Esophagus muscularis mucosa (tissue), 4 donors: ENCODE results near the gene WDR17. TPM values are rescaled to one million over a fixed set of nuclear protein-coding genes. Genes with fewer than 3 reads are reported as not detected.
A peak's percentile ranks its signal among the peaks of the same experiment; 100 is the strongest.

ENCODE experiments used
- DNase-seq: peaks from one replicate; pipeline ENCODE4 v3.0.0-alpha.2; 2017; ENCODE audit errors: extremely low spot score
- H3K27ac ChIP-seq, 4 donors: fragments of 200-600 bp; sonication (generic); replicated peaks in 1 of 4; 1 replicate in 3 of 4; 2 replicates in 1 of 4; pipeline ENCODE4 v1.5.1; 2016 to 2019; ENCODE audit warnings: mild to moderate bottlenecking in 1 of 4
- H3K27me3 ChIP-seq, 4 donors: fragments of 200-600 bp; sonication (generic); one replicate each; pipeline versions ENCODE4 v1.5.1 to v1.6.0; 2016 to 2019
- H3K36me3 ChIP-seq, 4 donors: fragments of 200-600 bp; sonication (generic); one replicate each; pipeline ENCODE4 v1.5.1; 2016 to 2019
- H3K4me1 ChIP-seq, 4 donors: fragments of 200-600 bp; sonication (generic); one replicate each; pipeline ENCODE4 v1.5.1; 2016 to 2019
- H3K4me3 ChIP-seq, 4 donors: fragments of 200-600 bp; sonication (generic); 1 replicate in 2 of 4; 2 replicates in 2 of 4; pipeline ENCODE4 v1.5.1; 2016 to 2019; ENCODE audit warnings: mild to moderate bottlenecking in 4 of 4, moderate library complexity in 1 of 4
- H3K9me3 ChIP-seq, 4 donors: fragments of 200-600 bp; sonication (generic); 1 replicate in 3 of 4; 2 replicates in 1 of 4; pipeline ENCODE4 v1.5.1; 2016 to 2019
- EP300 ChIP-seq: sonication (generic); formaldehyde crosslinking; IDR thresholded peaks from one replicate; pipeline ENCODE4 v1.6.1; 2017; ENCODE audit warnings: antibody characterized with exemption
- POLR2A ChIP-seq: fragments of 450-650 bp; IDR thresholded peaks from one replicate; pipeline ENCODE4 v1.6.1; 2017; ENCODE audit warnings: antibody characterized with exemption, moderate library complexity, mild to moderate bottlenecking, low read depth
- POLR2AphosphoS5 ChIP-seq, 2 donors: sonication (generic); formaldehyde crosslinking; IDR thresholded peaks; one replicate each; pipeline ENCODE4 v1.6.1; 2017; ENCODE audit warnings: antibody characterized with exemption in 2 of 2
- WGBS: methylation state at CpG from one replicate; pipeline ENCODE4 v1.1.5; 2018; 5-methylcytosine and 5-hydroxymethylcytosine counted together
- intact Hi-C: fragments of 100-400 bp; cut with DNase I; formaldehyde crosslinking; loops from one replicate; pipeline ENCODE4 v1.15.1; 2023
- total RNA-seq, 4 donors: library from RNA; depleted of rRNA; stranded (reverse); fragments of >200 nt; gene quantifications; one replicate each; pipeline versions ENCODE4 v1.1.0 to v1.2.1, GENCODE V29; 2016
- TF ChIP-seq, protein P1 (sequence below), 3 experiments: fragments of 200-600 bp in 2 of 3; fragments of 450-650 bp in 1 of 3; sonication (generic) in 2 of 3; IDR thresholded peaks; one replicate each; pipeline ENCODE4 v1.5.1; 2017 to 2019; ENCODE audit warnings: antibody characterized with exemption in 3 of 3, mild to moderate bottlenecking in 2 of 3, moderate library complexity in 1 of 3

The WDR17 gene
- total RNA-seq, 4 donors from 2014 or later, result 2.8 to 4.8 (median 3.2) TPM

DNA sequence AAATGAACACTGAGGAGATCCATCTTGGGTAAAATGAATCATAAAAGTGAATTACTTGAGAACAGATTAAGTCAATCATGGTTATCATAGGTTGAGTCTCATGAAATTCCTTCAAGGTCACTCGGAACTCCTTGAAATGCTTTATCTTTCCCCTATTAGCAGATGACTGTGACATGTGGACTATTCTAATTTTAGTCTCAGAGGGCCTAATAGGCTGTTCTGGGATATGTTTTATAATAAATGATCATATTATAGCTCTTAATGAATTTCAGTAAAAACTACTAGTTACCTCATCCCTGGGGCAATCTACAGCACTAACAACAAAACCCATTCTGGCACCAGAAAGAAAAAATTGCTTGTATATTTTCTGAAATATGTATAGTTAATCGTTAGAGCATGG lies 85.1 kb downstream of the WDR17 start:
- Histone ChIP-seq H3K9me3 (no peaks in the 10 kb centered on the region), H3K36me3 (no peaks in the 10 kb centered on the region), H3K4me3 (no peak overlapping the region), H3K27me3 (no peaks in the 10 kb centered on the region), H3K27ac (peak overlapping the region in 1 of 4 donors; percentile 37), H3K4me1 (peaks cover 0 to 12% (median 6%) of the 10 kb centered on the region in 4 donors)
- DNase-seq, result no peak
- 41% methylated on average over 2 of the region's 2 CpGs for WGBS
- TF ChIP-seq POLR2A (no peak), EP300 (no peak), POLR2AphosphoS5 (IDR thresholded peaks at IDR 0.05) (no peak)
- TF ChIP-seq, protein P1, sequence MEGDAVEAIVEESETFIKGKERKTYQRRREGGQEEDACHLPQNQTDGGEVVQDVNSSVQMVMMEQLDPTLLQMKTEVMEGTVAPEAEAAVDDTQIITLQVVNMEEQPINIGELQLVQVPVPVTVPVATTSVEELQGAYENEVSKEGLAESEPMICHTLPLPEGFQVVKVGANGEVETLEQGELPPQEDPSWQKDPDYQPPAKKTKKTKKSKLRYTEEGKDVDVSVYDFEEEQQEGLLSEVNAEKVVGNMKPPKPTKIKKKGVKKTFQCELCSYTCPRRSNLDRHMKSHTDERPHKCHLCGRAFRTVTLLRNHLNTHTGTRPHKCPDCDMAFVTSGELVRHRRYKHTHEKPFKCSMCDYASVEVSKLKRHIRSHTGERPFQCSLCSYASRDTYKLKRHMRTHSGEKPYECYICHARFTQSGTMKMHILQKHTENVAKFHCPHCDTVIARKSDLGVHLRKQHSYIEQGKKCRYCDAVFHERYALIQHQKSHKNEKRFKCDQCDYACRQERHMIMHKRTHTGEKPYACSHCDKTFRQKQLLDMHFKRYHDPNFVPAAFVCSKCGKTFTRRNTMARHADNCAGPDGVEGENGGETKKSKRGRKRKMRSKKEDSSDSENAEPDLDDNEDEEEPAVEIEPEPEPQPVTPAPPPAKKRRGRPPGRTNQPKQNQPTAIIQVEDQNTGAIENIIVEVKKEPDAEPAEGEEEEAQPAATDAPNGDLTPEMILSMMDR (IDR thresholded peaks at IDR 0.05), result no peak
- intact Hi-C loops, result loop anchor here (1.0 kb wide), 2 partner anchors 127 to 190 kb away; no protein-coding TSS in a partner anchor

DNA sequence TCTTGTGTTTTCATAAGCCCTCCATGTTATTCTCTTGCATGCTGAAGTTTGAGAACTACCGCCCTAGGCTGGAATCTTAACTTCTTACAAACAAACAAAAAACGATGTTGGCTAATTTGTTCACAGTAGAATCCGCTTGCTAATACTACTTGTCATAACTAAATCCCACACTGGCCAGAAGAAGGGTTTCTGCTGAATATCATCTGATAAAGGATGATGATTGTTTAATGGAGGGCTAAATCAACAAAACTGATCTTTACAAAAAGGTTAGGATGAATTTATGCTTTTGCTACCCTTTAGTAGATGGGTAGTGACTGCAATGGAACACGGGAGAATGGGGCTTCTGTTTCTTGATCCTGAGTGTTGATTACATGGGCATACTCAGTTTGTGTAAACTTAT lies 87.5 kb downstream of the WDR17 start:
- H3K36me3 ChIP-seq, result peaks cover 0 to 3% (median 0%) of the 10 kb centered on the region in 4 donors
- H3K4me3 ChIP-seq, result no peak overlapping the region
- H3K27ac ChIP-seq, result no peak overlapping the region
- TF ChIP-seq POLR2AphosphoS5 (IDR thresholded peaks at IDR 0.05) (no peak), EP300 (no peak), POLR2A (no peak)
- TF ChIP-seq, protein P1 (IDR thresholded peaks at IDR 0.05), result no peak
- H3K9me3 ChIP-seq, result no peaks in the 10 kb centered on the region
- intact Hi-C loops, result no loop called here
- no peak for DNase-seq
- peaks cover 0 to 12% (median 6%) of the 10 kb centered on the region in 4 donors for H3K4me1 ChIP-seq
- 60% methylated on average over 4 of the region's 4 CpGs for WGBS
- H3K27me3 ChIP-seq, result no peaks in the 10 kb centered on the region

DNA sequence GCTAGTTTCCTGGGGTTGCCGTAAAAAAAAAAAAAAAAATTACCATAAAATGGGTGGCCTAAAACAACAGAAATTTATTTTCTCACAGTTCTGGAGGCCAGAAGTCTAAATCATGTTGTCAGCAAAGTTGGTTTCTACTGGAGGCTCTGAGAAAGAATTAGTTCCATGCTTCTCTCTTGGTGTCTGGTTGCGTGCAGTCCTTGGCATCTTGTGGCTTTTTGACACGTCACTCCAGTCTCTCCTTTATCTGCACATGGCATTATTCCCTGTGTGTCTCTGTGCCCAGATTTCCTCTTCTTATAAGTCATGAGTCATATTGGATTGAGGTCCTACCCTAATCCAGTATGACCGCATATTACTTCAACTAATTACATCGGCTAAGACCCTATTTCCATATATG lies 91.0 kb downstream of the WDR17 start:
- Histone ChIP-seq H3K9me3 (no peaks in the 10 kb centered on the region), H3K4me1 (peaks cover 0 to 5% (median 0%) of the 10 kb centered on the region in 4 donors)
- intact Hi-C loops, result no loop called here

DNA sequence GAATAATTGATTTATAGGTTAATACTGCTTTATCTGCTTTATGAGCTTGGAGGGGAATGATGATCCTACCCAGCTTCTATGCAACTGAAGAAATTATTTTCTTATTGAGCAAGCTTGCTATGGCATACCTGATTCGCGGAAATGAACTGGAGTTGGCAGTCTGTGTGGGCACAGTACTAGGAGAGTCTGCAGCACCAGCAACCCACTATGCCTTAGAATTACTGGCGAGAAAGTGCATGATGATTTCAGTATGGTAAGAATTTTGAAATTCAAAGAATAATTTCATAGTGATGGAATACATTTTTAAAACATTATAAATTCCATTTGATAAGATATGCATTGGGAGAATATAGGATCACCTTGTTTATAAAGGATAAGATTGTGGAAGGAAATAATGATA lies 97.4 kb downstream of the WDR17 start:
- DNase-seq, result no peak
- Histone ChIP-seq H3K4me3 (no peak overlapping the region), H3K4me1 (no peaks in the 10 kb centered on the region), H3K27ac (no peak overlapping the region), H3K9me3 (no peaks in the 10 kb centered on the region), H3K27me3 (no peaks in the 10 kb centered on the region), H3K36me3 (peaks cover 0 to 15% (median 0%) of the 10 kb centered on the region in 4 donors)
- 92% methylated on average over 3 of the region's 3 CpGs for WGBS
- intact Hi-C loops, result no loop called here
- TF ChIP-seq POLR2A (no peak), EP300 (no peak), POLR2AphosphoS5 (IDR thresholded peaks at IDR 0.05) (no peak)
- TF ChIP-seq, protein P1 (IDR thresholded peaks at IDR 0.05), result no peak

More for the DNA sequence above, 91.0 kb downstream of the WDR17 start:
- no peaks in the 10 kb centered on the region for H3K27me3 ChIP-seq
- TF ChIP-seq POLR2AphosphoS5 (IDR thresholded peaks at IDR 0.05) (no peak), EP300 (no peak), POLR2A (no peak)
- TF ChIP-seq, protein P1 (IDR thresholded peaks at IDR 0.05), result no peak
- no peak overlapping the region for H3K27ac ChIP-seq
- WGBS, result 93% methylated on average over 5 of the region's 5 CpGs
- H3K36me3 ChIP-seq, result peaks cover 0 to 11% (median 0%) of the 10 kb centered on the region in 4 donors
- DNase-seq, result no peak
- H3K4me3 ChIP-seq, result no peak overlapping the region

DNA sequence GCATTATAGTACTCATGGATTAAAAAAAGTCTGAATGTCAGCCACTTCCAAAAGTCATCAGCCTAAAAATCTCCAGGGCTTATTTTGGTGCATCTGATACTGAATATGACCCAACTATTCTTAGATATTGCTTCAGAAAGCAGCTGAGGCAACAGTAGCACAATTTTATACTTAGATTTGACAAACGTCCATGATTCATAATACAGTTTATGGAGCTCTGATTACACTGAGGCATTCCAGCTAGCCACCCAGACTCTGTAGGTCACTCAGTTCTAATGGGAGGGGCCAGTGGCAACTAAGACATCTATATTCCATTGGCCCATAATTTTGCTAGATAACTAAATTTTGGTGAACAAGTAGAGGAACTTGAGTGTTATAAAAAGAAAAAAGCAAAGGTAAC lies 119.4 kb downstream of the WDR17 start:
- no peaks in the 10 kb centered on the region for H3K27me3 ChIP-seq
- 27% methylated on average over 1 of the region's 1 CpG for WGBS
- no peaks in the 10 kb centered on the region for H3K9me3 ChIP-seq
- H3K4me3 ChIP-seq, result no peak overlapping the region
- no peak overlapping the region for H3K27ac ChIP-seq
- DNase-seq, result no peak
- no peaks in the 10 kb centered on the region for H3K36me3 ChIP-seq
- TF ChIP-seq, protein P1 (IDR thresholded peaks at IDR 0.05), result no peak
- TF ChIP-seq POLR2A, result no peak
- no peak for TF ChIP-seq POLR2AphosphoS5 (IDR thresholded peaks at IDR 0.05)
- no peak for TF ChIP-seq EP300
- H3K4me1 ChIP-seq, result peaks cover 3 to 14% (median 10%) of the 10 kb centered on the region in 4 donors
- intact Hi-C loops, result no loop called here
